SK-N-SH (cell line): ENCODE results near the gene KYNU. TPM values are rescaled to one million over a fixed set of nuclear protein-coding genes. Genes with fewer than 3 reads are reported as not detected.

ENCODE experiments used
- CTCF ChIA-PET: fragments of 300-600, 350-600 bp; formaldehyde crosslinking; extraction: SDS; loops from one replicate; lab custom pipeline; 2021; lab: Yijun Ruan, JAX
- POLR2A ChIA-PET: fragments of 350-600 bp; sonication (Branson Sonifier 250); formaldehyde crosslinking; extraction: SDS; loops from one replicate; lab custom pipeline; 2020; ENCODE audit warnings: antibody characterized with exemption, inconsistent platforms; lab: Yijun Ruan, JAX
- DNase-seq: peaks from one replicate; pipeline ENCODE4 v3.0.0; 2012
- H2AFZ ChIP-seq: fragments of 200-600 bp; sonication (generic); 2 replicates; pipeline ENCODE4 v1.8.1; 2016; ENCODE audit warnings: antibody characterized with exemption, mild to moderate bottlenecking, low read depth
- H3F3A ChIP-seq: fragments of 200-600 bp; sonication (generic); replicated peaks from 2 replicates; pipeline ENCODE3; 2016; ENCODE audit warnings: antibody characterized with exemption, mild to moderate bottlenecking; ENCODE audit not compliant: insufficient read depth
- H3K27ac ChIP-seq, 2 experiments: fragments of 200-500 bp in 1 of 2; fragments of 200-600 bp in 1 of 2; sonication (Bioruptor generic) in 1 of 2; sonication (generic), shearing (Covaris generic) in 1 of 2; 2 replicates each; pipeline versions ENCODE4 v1.5.1 to v1.6.1; 2014 to 2016; ENCODE audit warnings: low read depth in 2 of 2, inconsistent platforms in 1 of 2, low read length in 1 of 2, mild to moderate bottlenecking in 1 of 2, mixed read lengths in 1 of 2
- H3K27me3 ChIP-seq: fragments of 200-600 bp; sonication (generic), shearing (Covaris generic); 2 replicates; pipeline ENCODE4 v1.6.1; 2016; ENCODE audit warnings: mixed run types; ENCODE audit not compliant: insufficient read depth
- H3K36me3 ChIP-seq, 2 experiments: fragments of 200-500 bp in 1 of 2; fragments of 200-600 bp in 1 of 2; sonication (Bioruptor generic) in 1 of 2; sonication (generic) in 1 of 2; replicated peaks in 1 of 2; 2 replicates each; pipeline versions ENCODE3 to v1.5.1; 2014 to 2016; ENCODE audit warnings: low read length in 1 of 2, mild to moderate bottlenecking in 1 of 2; ENCODE audit not compliant: insufficient read depth in 2 of 2, control insufficient read depth in 1 of 2
- H3K4me1 ChIP-seq, 2 experiments: fragments of 200-500 bp in 1 of 2; fragments of 200-600 bp in 1 of 2; sonication (Bioruptor generic) in 1 of 2; sonication (generic), shearing (Covaris generic) in 1 of 2; 2 replicates each; pipeline versions ENCODE4 v1.5.1 to v1.6.1; 2014 to 2016; ENCODE audit warnings: low read depth in 1 of 2, low read length in 1 of 2, mixed run types in 1 of 2; ENCODE audit not compliant: insufficient read depth in 2 of 2, control insufficient read depth in 1 of 2
- H3K4me2 ChIP-seq: fragments of 200-600 bp; sonication (generic), shearing (Covaris generic); 2 replicates; pipeline ENCODE4 v1.6.1; 2017; ENCODE audit warnings: mixed run types
- H3K4me3 ChIP-seq, 2 experiments: fragments of 200-500 bp in 1 of 2; fragments of 200-600 bp in 1 of 2; sonication (Bioruptor generic) in 1 of 2; sonication (generic), shearing (Covaris generic) in 1 of 2; 2 replicates each; pipeline versions ENCODE4 v1.5.1 to v1.8.1; 2014 to 2016; ENCODE audit warnings: low read depth in 2 of 2, inconsistent platforms in 1 of 2, low read length in 1 of 2, mild to moderate bottlenecking in 1 of 2, mixed read lengths in 1 of 2, moderate library complexity in 1 of 2
- H3K79me2 ChIP-seq: fragments of 200-600 bp; sonication (generic); 2 replicates; pipeline ENCODE4 v1.8.1; 2017; ENCODE audit warnings: mild to moderate bottlenecking; ENCODE audit not compliant: insufficient read depth
- H3K9ac ChIP-seq: fragments of 200-600 bp; sonication (generic); 2 replicates; pipeline ENCODE4 v1.6.1; 2017; ENCODE audit warnings: mixed run types
- H3K9me2 ChIP-seq: fragments of 200-600 bp; sonication (generic); 2 replicates; pipeline ENCODE4 v1.6.1; 2017; ENCODE audit warnings: mixed run types
- H3K9me3 ChIP-seq: fragments of 200-600 bp; sonication (generic); 2 replicates; pipeline ENCODE4 v1.6.1; 2017; ENCODE audit warnings: mixed run types, mild to moderate bottlenecking, moderate library complexity
- H4K20me1 ChIP-seq: fragments of 200-600 bp; sonication (generic); 2 replicates; pipeline ENCODE4 v1.6.1; 2017; ENCODE audit warnings: mild to moderate bottlenecking, mixed run types; ENCODE audit not compliant: insufficient read depth
- ELF1 ChIP-seq: IDR thresholded peaks from 2 replicates; pipeline ENCODE4 v1.4.0; 2012
- EP300 ChIP-seq, 2 experiments: IDR thresholded peaks; 2 replicates each; pipeline versions ENCODE4 v1.4.0 to v1.6.1; 2012; ENCODE audit warnings: borderline replicate concordance in 1 of 2, low read depth in 1 of 2, low read length in 1 of 2
- FOSL2 ChIP-seq: IDR thresholded peaks from 2 replicates; pipeline ENCODE4 v1.4.0; 2012; ENCODE audit warnings: low read depth, mild to moderate bottlenecking, moderate library complexity, borderline replicate concordance
- FOXJ3 ChIP-seq: sonication (generic); formaldehyde crosslinking; IDR thresholded peaks from 2 replicates; pipeline ENCODE4 v1.5.1; 2020; ENCODE audit warnings: mild to moderate bottlenecking, missing genetic modification reagents
- FOXM1 ChIP-seq: IDR thresholded peaks from 2 replicates; pipeline ENCODE4 v1.4.0; 2012; ENCODE audit warnings: low read depth, mild to moderate bottlenecking
- GABPA ChIP-seq: IDR thresholded peaks from 2 replicates; pipeline ENCODE4 v1.4.0; 2012; ENCODE audit warnings: low read depth, mild to moderate bottlenecking
- MEF2A ChIP-seq: IDR thresholded peaks from 2 replicates; pipeline ENCODE4 v1.4.0; 2012; ENCODE audit warnings: low read depth, borderline replicate concordance
- NFIC ChIP-seq: IDR thresholded peaks from 2 replicates; pipeline ENCODE4 v1.4.0; 2012; ENCODE audit warnings: borderline replicate concordance
- NRF1 ChIP-seq: IDR thresholded peaks from 2 replicates; pipeline ENCODE4 v1.6.1; 2012; ENCODE audit warnings: low read depth, mild to moderate bottlenecking, low read length
- RXRA ChIP-seq: IDR thresholded peaks from 2 replicates; pipeline ENCODE4 v1.4.0; 2012; ENCODE audit warnings: low read depth, mild to moderate bottlenecking, borderline replicate concordance
- TEAD4 ChIP-seq: IDR thresholded peaks from 2 replicates; pipeline ENCODE4 v1.4.0; 2012; ENCODE audit warnings: mild to moderate bottlenecking, borderline replicate concordance; ENCODE audit not compliant: insufficient read depth
- USF2 ChIP-seq: fragments of 150-350 bp; IDR thresholded peaks from 2 replicates; pipeline ENCODE4 v1.6.1; 2017; ENCODE audit warnings: antibody characterized with exemption, low read length, low read depth, borderline replicate concordance
- WGBS: methylation state at CpG from one replicate; pipeline ENCODE4 v1.1.6; 2017; ENCODE audit warnings: low lambda C conversion rate; 5-methylcytosine and 5-hydroxymethylcytosine counted together
- polyA plus RNA-seq, 3 experiments: library from polyadenylated mRNA; depleted of rRNA; stranded (reverse); fragments of >200 nt; gene quantifications; 2 replicates each; pipeline ENCODE4 v1.2.3, GENCODE V29; 2012
- TF ChIP-seq, protein P1 (sequence below): fragments of 150-350 bp; IDR thresholded peaks from 2 replicates; pipeline ENCODE4 v1.6.1; 2016; ENCODE audit warnings: mild to moderate bottlenecking, low read depth, low read length
- TF ChIP-seq, protein P2 (sequence below): IDR thresholded peaks from 2 replicates; pipeline ENCODE4 v1.6.1; 2012; ENCODE audit warnings: mild to moderate bottlenecking, low read depth, low read length, moderate library complexity

KYNU gene
- polyA plus RNA-seq, 1 of the 3 experiments (the other 2 are of a cell fraction) = not detected

DNA sequence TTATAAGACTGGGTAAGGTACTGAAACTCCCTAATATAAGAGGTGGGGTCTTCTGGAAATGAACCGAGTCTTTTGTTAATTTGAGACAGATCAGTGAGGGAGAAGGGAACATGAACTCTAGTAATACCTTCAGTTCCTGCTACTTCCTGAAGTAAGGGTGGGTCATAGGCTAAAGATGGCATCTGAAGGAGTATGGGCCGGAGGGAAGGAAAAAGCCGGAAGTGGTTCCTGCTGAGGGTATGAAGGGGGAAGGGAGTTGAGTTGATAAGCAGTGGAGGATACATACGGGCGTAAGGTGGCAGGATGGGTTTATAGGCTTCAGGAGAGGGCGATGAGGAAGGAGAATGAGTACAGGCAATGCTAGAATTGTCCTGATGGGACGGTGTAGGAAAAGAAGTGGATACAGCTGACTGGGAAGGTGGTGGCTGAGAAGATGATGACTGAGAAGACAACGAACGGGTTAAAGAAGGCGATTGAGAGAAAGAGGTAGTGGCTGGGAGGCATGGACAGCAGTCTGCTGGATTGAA lies 58.2 kb downstream of the KYNU start (continued):
- TF ChIP-seq GABPA = no peak

DNA sequence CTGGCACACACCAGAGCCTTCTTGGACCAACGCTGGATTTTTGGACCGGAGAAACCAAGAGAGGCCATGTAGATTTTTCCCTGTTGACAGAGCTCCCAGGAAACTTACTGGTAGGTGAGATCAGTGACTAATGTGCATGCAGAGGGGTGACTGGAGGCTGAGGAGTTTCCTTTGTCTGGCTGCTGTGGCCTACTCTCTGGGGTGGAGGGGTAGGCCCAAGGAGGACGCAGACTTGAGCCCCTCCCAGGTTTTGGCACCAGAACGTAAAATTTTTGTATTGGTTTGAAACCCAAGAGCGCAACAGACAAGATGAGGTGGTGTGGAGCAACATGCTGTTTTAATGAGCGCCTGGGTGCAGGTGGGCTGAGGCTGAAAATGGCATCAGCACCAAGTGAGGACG lies 59.2 kb downstream of the KYNU start:
- Histone ChIP-seq H4K20me1 (no peaks in the 10 kb centered on the region), H3K36me3 (no peaks in the 10 kb centered on the region), H3K9me3 (no peaks in the 10 kb centered on the region), H3K9me2 (no peaks in the 10 kb centered on the region), H3K27ac (no peak overlapping the region), H3F3A (no peaks in the 10 kb centered on the region), H3K4me1 (no peaks in the 10 kb centered on the region; a peak in 1 of 4 replicates), H3K79me2 (no peaks in the 10 kb centered on the region), H2AFZ (no peak overlapping the region), H3K27me3 (no peaks in the 10 kb centered on the region), H3K4me3 (no peak overlapping the region), H3K9ac (no peak overlapping the region), H3K4me2 (no peak overlapping the region)
- POLR2A ChIA-PET = no interaction called here
- 70% methylated on average over 7 of the region's 7 CpGs for WGBS
- DNase-seq = no peak
- TF ChIP-seq FOSL2 = no peak
- TF ChIP-seq, protein P1, sequence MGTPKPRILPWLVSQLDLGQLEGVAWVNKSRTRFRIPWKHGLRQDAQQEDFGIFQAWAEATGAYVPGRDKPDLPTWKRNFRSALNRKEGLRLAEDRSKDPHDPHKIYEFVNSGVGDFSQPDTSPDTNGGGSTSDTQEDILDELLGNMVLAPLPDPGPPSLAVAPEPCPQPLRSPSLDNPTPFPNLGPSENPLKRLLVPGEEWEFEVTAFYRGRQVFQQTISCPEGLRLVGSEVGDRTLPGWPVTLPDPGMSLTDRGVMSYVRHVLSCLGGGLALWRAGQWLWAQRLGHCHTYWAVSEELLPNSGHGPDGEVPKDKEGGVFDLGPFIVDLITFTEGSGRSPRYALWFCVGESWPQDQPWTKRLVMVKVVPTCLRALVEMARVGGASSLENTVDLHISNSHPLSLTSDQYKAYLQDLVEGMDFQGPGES = no peak
- CTCF ChIA-PET = no interaction called here

DNA sequence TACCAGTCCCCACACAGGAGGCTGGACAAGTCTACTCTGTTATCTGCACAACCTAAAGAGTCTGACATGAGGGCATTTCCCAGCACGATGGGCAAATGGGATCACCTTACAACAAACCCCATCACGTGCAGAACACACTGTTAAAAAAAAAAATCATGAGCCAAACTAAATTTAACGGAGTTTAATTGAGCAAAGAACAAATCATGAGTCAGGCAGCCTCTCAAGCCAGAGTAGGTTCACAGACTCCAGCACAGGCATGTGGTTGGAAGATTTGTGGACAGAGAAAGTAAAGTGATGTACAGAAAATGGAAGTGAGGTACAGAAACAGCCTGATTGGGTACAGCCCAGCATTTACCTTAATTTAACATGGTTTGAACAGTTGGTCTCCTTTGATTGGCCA lies 59.9 kb downstream of the KYNU start:
- 34% methylated on average over 3 of the region's 3 CpGs for WGBS
- H3K27me3 ChIP-seq = no peaks in the 10 kb centered on the region
- no peaks in the 10 kb centered on the region for H3K36me3 ChIP-seq
- H3K9me2 ChIP-seq = no peaks in the 10 kb centered on the region
- ChIA-PET POLR2A (no interaction called here), CTCF (no interaction called here)
- H3K9me3 ChIP-seq = no peaks in the 10 kb centered on the region
- TF ChIP-seq, protein P2, sequence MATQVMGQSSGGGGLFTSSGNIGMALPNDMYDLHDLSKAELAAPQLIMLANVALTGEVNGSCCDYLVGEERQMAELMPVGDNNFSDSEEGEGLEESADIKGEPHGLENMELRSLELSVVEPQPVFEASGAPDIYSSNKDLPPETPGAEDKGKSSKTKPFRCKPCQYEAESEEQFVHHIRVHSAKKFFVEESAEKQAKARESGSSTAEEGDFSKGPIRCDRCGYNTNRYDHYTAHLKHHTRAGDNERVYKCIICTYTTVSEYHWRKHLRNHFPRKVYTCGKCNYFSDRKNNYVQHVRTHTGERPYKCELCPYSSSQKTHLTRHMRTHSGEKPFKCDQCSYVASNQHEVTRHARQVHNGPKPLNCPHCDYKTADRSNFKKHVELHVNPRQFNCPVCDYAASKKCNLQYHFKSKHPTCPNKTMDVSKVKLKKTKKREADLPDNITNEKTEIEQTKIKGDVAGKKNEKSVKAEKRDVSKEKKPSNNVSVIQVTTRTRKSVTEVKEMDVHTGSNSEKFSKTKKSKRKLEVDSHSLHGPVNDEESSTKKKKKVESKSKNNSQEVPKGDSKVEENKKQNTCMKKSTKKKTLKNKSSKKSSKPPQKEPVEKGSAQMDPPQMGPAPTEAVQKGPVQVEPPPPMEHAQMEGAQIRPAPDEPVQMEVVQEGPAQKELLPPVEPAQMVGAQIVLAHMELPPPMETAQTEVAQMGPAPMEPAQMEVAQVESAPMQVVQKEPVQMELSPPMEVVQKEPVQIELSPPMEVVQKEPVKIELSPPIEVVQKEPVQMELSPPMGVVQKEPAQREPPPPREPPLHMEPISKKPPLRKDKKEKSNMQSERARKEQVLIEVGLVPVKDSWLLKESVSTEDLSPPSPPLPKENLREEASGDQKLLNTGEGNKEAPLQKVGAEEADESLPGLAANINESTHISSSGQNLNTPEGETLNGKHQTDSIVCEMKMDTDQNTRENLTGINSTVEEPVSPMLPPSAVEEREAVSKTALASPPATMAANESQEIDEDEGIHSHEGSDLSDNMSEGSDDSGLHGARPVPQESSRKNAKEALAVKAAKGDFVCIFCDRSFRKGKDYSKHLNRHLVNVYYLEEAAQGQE = no peak
- TF ChIP-seq USF2 = no peak
- no peak for TF ChIP-seq RXRA
- TF ChIP-seq FOXM1 = no peak
- no peak for TF ChIP-seq NRF1
- TF ChIP-seq, protein P1 = no peak
- no peak for TF ChIP-seq TEAD4
- no peak for TF ChIP-seq GABPA
- no peak for TF ChIP-seq EP300 (IDR thresholded peaks at IDR 0.05; ENCODE audit: borderline replicate concordance in 1 of 2, low read depth in 1 of 2, low read length in 1 of 2)
- TF ChIP-seq ELF1 = no peak
- TF ChIP-seq MEF2A = no peak
- TF ChIP-seq NFIC = no peak
- TF ChIP-seq FOXJ3 (CRISPR knock-in tag) = no peak
- no peak overlapping the region for H3K4me2 ChIP-seq
- H3F3A ChIP-seq = no peaks in the 10 kb centered on the region
- H3K4me1 ChIP-seq = no peaks in the 10 kb centered on the region; a peak in 1 of 4 replicates
- DNase-seq = no peak
- no peak overlapping the region for H3K27ac ChIP-seq
- no peak overlapping the region for H2AFZ ChIP-seq
- H3K4me3 ChIP-seq = no peak overlapping the region
- H4K20me1 ChIP-seq = no peaks in the 10 kb centered on the region
- H3K9ac ChIP-seq = no peak overlapping the region
- no peaks in the 10 kb centered on the region for H3K79me2 ChIP-seq
